GM18867 (cell line): ENCODE results near the gene GALNT5.
"Not testable (repeated sequence)": the region's sequence is repeated elsewhere in the genome, so short reads cannot be mapped to it uniquely, and the experiment has no call there.

Source experiments
- ATAC-seq: cut with Tn5 transposase; IDR thresholded peaks from one replicate; pipeline ENCODE4 v1.9.1; 2021; ENCODE audit warnings: mild to moderate bottlenecking, moderate library complexity; ENCODE audit not compliant: unreplicated experiment

GALNT5 gene

GRCh38 chr2:157257312-157258252 lies at the start of gene GALNT5:
Gene GALNT5 (plus strand): TSS chr2:157257705. CDS start chr2:157258083, 378 bp downstream.
- ATAC-seq: no peak

- no peak for ATAC-seq
Observed at GRCh38 chr2:157216286-157216965, 41.1 kb upstream of the GALNT5 start.

- ATAC-seq: no peak
Observed at GRCh38 chr2:157217409-157217808, 40.1 kb upstream of the GALNT5 start.

- ATAC-seq: no peak
Observed at GRCh38 chr2:157218911-157219310, 38.6 kb upstream of the GALNT5 start.

GRCh38 chr2:157220502-157220901 lies 37.0 kb upstream of the GALNT5 start:
- no peak for ATAC-seq

- ATAC-seq: no peak
Observed at GRCh38 chr2:157221394-157221988, 36.0 kb upstream of the GALNT5 start.

- ATAC-seq: no peak
Observed at GRCh38 chr2:157223624-157224205, 33.8 kb upstream of the GALNT5 start.

- not testable (repeated sequence) for ATAC-seq
Observed at GRCh38 chr2:157224448-157224847, 33.1 kb upstream of the GALNT5 start.

- no peak for ATAC-seq
Observed at GRCh38 chr2:157227592-157227991, 29.9 kb upstream of the GALNT5 start.

GRCh38 chr2:157228946-157229345 lies 28.6 kb upstream of the GALNT5 start:
- ATAC-seq: no peak

GRCh38 chr2:157229572-157229971 lies 27.9 kb upstream of the GALNT5 start:
- ATAC-seq: no peak

- ATAC-seq: no peak
Observed at GRCh38 chr2:157231476-157231875, 26.0 kb upstream of the GALNT5 start.

GRCh38 chr2:157233506-157233905 lies 24.0 kb upstream of the GALNT5 start:
- no peak for ATAC-seq

- no peak for ATAC-seq
Observed at GRCh38 chr2:157236404-157236803, 21.1 kb upstream of the GALNT5 start.

- ATAC-seq: no peak
Observed at GRCh38 chr2:157238296-157238695, 19.2 kb upstream of the GALNT5 start.

- ATAC-seq: no peak
Observed at GRCh38 chr2:157244691-157245090, 12.8 kb upstream of the GALNT5 start.

GRCh38 chr2:157245144-157245840 lies 12.2 kb upstream of the GALNT5 start:
- no peak for ATAC-seq

- peak; percentile 99 for ATAC-seq
Observed at GRCh38 chr2:157245846-157246764, 11.4 kb upstream of the GALNT5 start.

GRCh38 chr2:157246765-157247407 lies 10.6 kb upstream of the GALNT5 start:
- no peak for ATAC-seq
